HepG2 (cell line): ENCODE results near the gene NIPAL1. TPM values are rescaled to one million over a fixed set of nuclear protein-coding genes. Genes with fewer than 3 reads are reported as not detected.
"Not testable (repeated sequence)": the region's sequence is repeated elsewhere in the genome, so short reads cannot be mapped to it uniquely, and the experiment has no call there.

Experiments
- ATAC-seq: fragments of 200-7000 bp; cut with Tn5 transposase; 3 replicates; pipeline ENCODE4 v1.9.1; 2020; ENCODE audit warnings: mild to moderate bottlenecking, moderate library complexity
- BruUV-seq: library from RNA; stranded (reverse); fragments of 400-500 nt; replicated peaks from 2 replicates; lab custom pipeline; 2021; lab: Mats Ljungman, UMichigan
- CTCF ChIA-PET: fragments of 300-600 bp; formaldehyde crosslinking; extraction: SDS; loops from one replicate; lab custom pipeline; 2021; ENCODE audit warnings: low total read pairs, inconsistent platforms, low intra/inter-chr PET ratio; lab: Yijun Ruan, JAX
- POLR2A ChIA-PET: fragments of 350-600 bp; sonication (Branson Sonifier 250); formaldehyde crosslinking; loops from one replicate; lab custom pipeline; 2020; ENCODE audit warnings: antibody characterized with exemption, inconsistent platforms; lab: Yijun Ruan, JAX
- DNase-seq: peaks from one replicate; pipeline ENCODE4 v3.0.0-alpha.2; 2015; ENCODE audit warnings: low spot score
- FAIRE-seq: peaks from 3 replicates; lab custom pipeline; 2011; peaks lifted over from hg19 to GRCh38; lab: Jason Lieb, UNC
- H2AFZ ChIP-seq: one replicate; pipeline ENCODE4 v1.6.1; 2011; ENCODE audit warnings: low read length, inconsistent platforms
- H3K27ac ChIP-seq: fragments of 300-600 bp; 3 replicates; pipeline ENCODE4 v1.8.0; 2011; ENCODE audit warnings: mixed run types, mild to moderate bottlenecking, mixed read lengths, low read length, inconsistent platforms; ENCODE audit not compliant: insufficient read depth; ENCODE audit errors: extremely low read length
- H3K27me3 ChIP-seq, 2 experiments: fragments of 200-600 bp in 1 of 2; 2 replicates in 1 of 2; 3 replicates in 1 of 2; pipeline versions ENCODE4 v1.6.0 to v1.8.0; 2011; ENCODE audit warnings: low read length in 2 of 2, mild to moderate bottlenecking in 2 of 2, moderate library complexity in 2 of 2, inconsistent platforms in 1 of 2; ENCODE audit not compliant: insufficient read depth in 2 of 2, control insufficient read depth in 1 of 2
- H3K36me3 ChIP-seq, 2 experiments: fragments of 200-600 bp in 1 of 2; replicated peaks in 1 of 2; 2 replicates in 1 of 2; 3 replicates in 1 of 2; pipeline versions ENCODE4 v1.5.1 to v1.8.0; 2011; ENCODE audit warnings: low read length in 2 of 2, inconsistent platforms in 1 of 2; ENCODE audit not compliant: insufficient read depth in 2 of 2, control insufficient read depth in 1 of 2
- H3K4me1 ChIP-seq: 2 replicates; pipeline ENCODE4 v1.5.1; 2012; ENCODE audit warnings: low read length, inconsistent platforms; ENCODE audit not compliant: insufficient read depth
- H3K4me2 ChIP-seq: 2 replicates; pipeline ENCODE4 v1.6.0; 2011; ENCODE audit warnings: low read depth, low read length, inconsistent platforms
- H3K4me3 ChIP-seq, 3 experiments: fragments of 200-600 bp in 1 of 3; sonication (generic), shearing (Covaris generic) in 1 of 3; replicated peaks in 1 of 3; 2 replicates each; pipeline ENCODE4 v1.5.1; 2011 to 2016; ENCODE audit warnings: low read length in 3 of 3, inconsistent platforms in 2 of 3, low read depth in 2 of 3, mild to moderate bottlenecking in 2 of 3, control low read depth in 1 of 3, mixed read lengths in 1 of 3; ENCODE audit not compliant: insufficient read depth in 1 of 3
- H3K79me2 ChIP-seq: one replicate; pipeline ENCODE4 v1.6.1; 2011; ENCODE audit warnings: low read length, inconsistent platforms; ENCODE audit not compliant: insufficient read depth
- H3K9ac ChIP-seq: 2 replicates; pipeline ENCODE4 v1.6.0; 2011; ENCODE audit warnings: mild to moderate bottlenecking, low read depth, low read length, inconsistent platforms; ENCODE audit not compliant: insufficient read depth
- H3K9me3 ChIP-seq: 2 replicates; pipeline ENCODE4 v1.5.1; 2012; ENCODE audit warnings: mild to moderate bottlenecking, low read length
- H4K20me1 ChIP-seq: 2 replicates; pipeline ENCODE4 v1.6.0; 2011; ENCODE audit warnings: inconsistent platforms, mild to moderate bottlenecking, low read length, moderate library complexity; ENCODE audit not compliant: insufficient read depth
- ZBTB39 ChIP-seq: sonication (generic); formaldehyde crosslinking; IDR thresholded peaks from 2 replicates; pipeline ENCODE4 v1.5.0; 2020; ENCODE audit warnings: missing genetic modification reagents
- ZFP36 ChIP-seq: fragments of 150-350 bp; IDR thresholded peaks from 2 replicates; pipeline ENCODE4 v1.6.1; 2018; ENCODE audit warnings: borderline replicate concordance, low read length, low read depth; ENCODE audit not compliant: partially characterized antibody
- ZNF446 ChIP-seq: sonication (generic); formaldehyde crosslinking; IDR thresholded peaks from 2 replicates; pipeline ENCODE4 v1.5.0; 2020; ENCODE audit warnings: mild to moderate bottlenecking, missing genetic modification reagents
- WGBS: methylation state at CpG from one replicate; pipeline ENCODE4 v1.1.6; 2017; ENCODE audit warnings: low lambda C conversion rate; 5-methylcytosine and 5-hydroxymethylcytosine counted together
- in situ Hi-C: cut with HindIII; loops from 2 replicates; pipeline ENCODE4 v1.10.0; 2017; ENCODE audit warnings: low pct_unique_long_range_greater_than_20kb; ENCODE audit not compliant: extremely low pct_ligation_motif_present
- intact Hi-C: fragments of 100-400 bp; cut with micrococcal nuclease; formaldehyde crosslinking; loops from one replicate; pipeline ENCODE4 v1.10.0; 2022; ENCODE audit not compliant: unreplicated experiment
- polyA plus RNA-seq, 8 experiments: library from polyadenylated mRNA; depleted of rRNA in 3 of 8; stranded (reverse) in 7 of 8; unstranded in 1 of 8; fragments of >200 nt; fragmentation: Illumina TruSeq in 4 of 8; extraction: Trizol in 4 of 8; gene quantifications; 2 replicates each; pipeline versions ENCODE4 v1.2.1 to v1.2.3, GENCODE V29; 2011 to 2016; ENCODE audit warnings: low read depth in 4 of 8, missing spikeins in 1 of 8, mixed read lengths in 1 of 8; ENCODE audit not compliant: insufficient read depth in 1 of 8
- total RNA-seq, 5 experiments: library from RNA; depleted of rRNA; stranded (reverse); fragments of >200 nt; fragmentation: Illumina TruSeq; extraction: Trizol; gene quantifications; 2 replicates each; pipeline ENCODE4 v1.2.3, GENCODE V29; 2016; ENCODE audit warnings: low read depth in 1 of 5
- TF ChIP-seq, protein P1 (sequence below): sonication (generic); formaldehyde crosslinking; IDR thresholded peaks from 2 replicates; pipeline ENCODE4 v1.4.0; 2020; ENCODE audit warnings: mild to moderate bottlenecking, missing genetic modification reagents

Gene NIPAL1
- total and polyA plus RNA-seq, 2 of the 13 experiments (the other 11 are each of a cell fraction or from before 2014, with no cell fraction given): 1.4 to 3.4 TPM

GRCh38 chr4:48008021-48008596 is 8.5 kb upstream of the NIPAL1 start (continued):
- TF ChIP-seq, protein P1, sequence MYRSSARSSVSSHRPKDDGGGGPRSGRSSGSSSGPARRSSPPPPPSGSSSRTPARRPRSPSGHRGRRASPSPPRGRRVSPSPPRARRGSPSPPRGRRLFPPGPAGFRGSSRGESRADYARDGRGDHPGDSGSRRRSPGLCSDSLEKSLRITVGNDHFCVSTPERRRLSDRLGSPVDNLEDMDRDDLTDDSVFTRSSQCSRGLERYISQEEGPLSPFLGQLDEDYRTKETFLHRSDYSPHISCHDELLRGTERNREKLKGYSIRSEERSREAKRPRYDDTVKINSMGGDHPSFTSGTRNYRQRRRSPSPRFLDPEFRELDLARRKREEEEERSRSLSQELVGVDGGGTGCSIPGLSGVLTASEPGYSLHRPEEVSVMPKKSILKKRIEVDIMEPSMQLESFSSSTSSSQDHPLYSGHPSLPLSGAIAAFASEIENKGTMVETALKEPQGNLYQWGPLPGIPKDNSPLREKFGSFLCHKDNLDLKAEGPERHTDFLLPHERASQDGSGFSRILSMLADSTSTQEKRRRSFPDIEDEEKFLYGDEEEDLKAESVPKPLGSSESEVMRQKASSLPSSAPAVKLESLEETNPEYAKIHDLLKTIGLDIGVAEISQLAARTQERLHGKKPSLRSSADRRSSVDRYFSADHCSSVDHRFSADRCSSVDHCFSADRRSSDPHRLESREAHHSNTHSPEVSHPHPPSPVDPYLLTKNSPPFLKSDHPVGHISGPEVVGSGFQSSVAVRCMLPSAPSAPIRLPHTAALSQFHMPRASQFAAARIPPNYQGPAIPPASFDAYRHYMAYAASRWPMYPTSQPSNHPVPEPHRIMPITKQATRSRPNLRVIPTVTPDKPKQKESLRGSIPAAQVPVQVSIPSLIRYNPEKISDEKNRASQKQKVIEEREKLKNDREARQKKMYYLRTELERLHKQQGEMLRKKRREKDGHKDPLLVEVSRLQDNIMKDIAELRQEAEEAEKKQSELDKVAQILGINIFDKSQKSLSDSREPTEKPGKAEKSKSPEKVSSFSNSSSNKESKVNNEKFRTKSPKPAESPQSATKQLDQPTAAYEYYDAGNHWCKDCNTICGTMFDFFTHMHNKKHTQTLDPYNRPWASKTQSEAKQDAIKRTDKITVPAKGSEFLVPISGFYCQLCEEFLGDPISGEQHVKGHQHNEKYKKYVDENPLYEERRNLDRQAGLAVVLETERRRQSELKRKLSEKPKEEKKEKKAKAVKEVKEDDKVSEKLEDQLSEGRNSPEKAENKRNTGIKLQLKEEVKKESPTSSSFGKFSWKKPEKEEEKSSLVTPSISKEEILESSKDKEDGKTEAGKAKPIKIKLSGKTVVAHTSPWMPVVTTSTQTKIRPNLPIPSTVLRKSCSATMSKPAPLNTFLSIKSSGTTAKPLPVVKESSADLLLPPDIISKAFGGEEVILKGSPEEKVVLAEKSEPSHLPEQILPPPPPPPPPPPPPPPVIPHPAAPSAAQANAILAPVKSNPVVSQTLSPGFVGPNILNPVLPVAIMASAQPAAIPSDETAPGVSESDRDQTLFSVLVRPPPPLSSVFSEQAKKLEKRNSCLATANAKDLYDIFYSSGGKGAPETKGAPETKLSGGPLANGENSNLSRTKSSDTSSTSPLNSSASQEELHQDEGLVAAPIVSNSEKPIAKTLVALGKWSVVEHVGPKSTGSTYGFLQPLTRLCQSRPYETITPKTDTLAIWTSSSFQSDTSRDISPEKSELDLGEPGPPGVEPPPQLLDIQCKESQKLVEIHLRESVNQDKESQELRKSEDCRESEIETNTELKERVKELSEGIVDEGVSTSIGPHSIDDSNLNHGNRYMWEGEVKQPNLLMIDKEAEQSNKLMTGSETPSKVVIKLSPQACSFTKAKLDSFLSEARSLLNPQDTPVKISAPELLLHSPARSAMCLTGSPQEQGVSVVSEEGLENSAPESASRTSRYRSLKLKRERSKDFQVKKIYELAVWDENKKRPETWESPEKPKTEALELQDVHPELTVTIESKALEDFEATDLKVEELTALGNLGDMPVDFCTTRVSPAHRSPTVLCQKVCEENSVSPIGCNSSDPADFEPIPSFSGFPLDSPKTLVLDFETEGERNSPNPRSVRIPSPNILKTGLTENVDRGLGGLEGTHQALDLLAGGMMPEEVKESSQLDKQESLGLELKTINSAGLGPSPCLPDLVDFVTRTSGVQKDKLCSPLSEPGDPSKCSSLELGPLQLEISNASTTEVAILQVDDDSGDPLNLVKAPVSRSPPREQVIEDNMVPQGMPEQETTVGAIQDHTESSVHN (CRISPR knock-in tag): no peak
- TF ChIP-seq ZNF446 (CRISPR knock-in tag) (no peak), ZBTB39 (CRISPR knock-in tag) (no peak), ZFP36 (peak; percentile 93)
- TF ChIP-seq, all 625 proteins: peak for 2

GRCh38 chr4:48010906-48011305 is 5.7 kb upstream of the NIPAL1 start:
- H3K9ac ChIP-seq, H3K27me3 ChIP-seq, FAIRE-seq, intact Hi-C loops, H3K4me3 ChIP-seq, POLR2A ChIA-PET, H4K20me1 ChIP-seq, CTCF ChIA-PET, H3K27ac ChIP-seq, H3K79me2 ChIP-seq, in situ Hi-C loops, H3K36me3 ChIP-seq, ATAC-seq, H2AFZ ChIP-seq, H3K4me2 ChIP-seq, BruUV-seq, DNase-seq: not testable (repeated sequence)
- 60% methylated on average over 6 of the region's 6 CpGs for WGBS
- peaks cover 14% of the 10 kb centered on the region for H3K4me1 ChIP-seq
- H3K9me3 ChIP-seq: peaks cover 24% of the 10 kb centered on the region; the same call in 1 of the 2 replicates
